SH-SY5Y (cell line): ENCODE measurements around the gene PEX7.

Experiments
- GATA2 ChIP-seq: IDR thresholded peaks from 2 replicates; pipeline ENCODE4 v1.6.1; 2011; ENCODE audit warnings: mild to moderate bottlenecking, low read depth, low read length
- GATA3 ChIP-seq: IDR thresholded peaks from 2 replicates; pipeline ENCODE4 v1.6.1; 2011; ENCODE audit warnings: low read depth, mild to moderate bottlenecking, low read length, moderate library complexity

The PEX7 gene

GRCh38 chr6:136932599-136932998, 110.2 kb downstream of the PEX7 start:
- TF ChIP-seq GATA2 (no peak), GATA3 (no peak)

GRCh38 chr6:136945072-136945471, 122.7 kb downstream of the PEX7 start:
- TF ChIP-seq GATA3 (no peak), GATA2 (no peak)

GRCh38 chr6:136945711-136946121, 123.3 kb downstream of the PEX7 start:
- TF ChIP-seq GATA2 (no peak), GATA3 (no peak)

- TF ChIP-seq GATA3 (no peak), GATA2 (no peak)
These were observed 124.6 kb downstream of the PEX7 start for GRCh38 chr6:136947037-136947436.

GRCh38 chr6:136950436-136951126, 128.2 kb downstream of the PEX7 start:
- TF ChIP-seq GATA3 (no peak), GATA2 (no peak)

GRCh38 chr6:136952714-136953260, 130.4 kb downstream of the PEX7 start:
- 0 out of 2 replicates have a peak, but pooled peaks have one; percentile 25 for TF ChIP-seq GATA3
- peak; percentile 54 for TF ChIP-seq GATA2

GRCh38 chr6:136955123-136955522, 132.7 kb downstream of the PEX7 start:
- TF ChIP-seq GATA3 (no peak), GATA2 (no peak)

- TF ChIP-seq GATA2 = no peak
- TF ChIP-seq GATA3 = no peak
These were observed 134.5 kb downstream of the PEX7 start for GRCh38 chr6:136956590-136957544.

- TF ChIP-seq GATA3 (no peak), GATA2 (no peak)
These were observed 135.8 kb downstream of the PEX7 start for GRCh38 chr6:136958168-136958567.

GRCh38 chr6:136959471-136959891, 137.1 kb downstream of the PEX7 start:
- TF ChIP-seq GATA3 (no peak), GATA2 (no peak)

GRCh38 chr6:136960781-136961180, 138.4 kb downstream of the PEX7 start:
- no peak for TF ChIP-seq GATA2
- TF ChIP-seq GATA3 = no peak

GRCh38 chr6:136961848-136962247, 139.5 kb downstream of the PEX7 start:
- TF ChIP-seq GATA3 (no peak), GATA2 (no peak)

GRCh38 chr6:136962661-136963060, 140.3 kb downstream of the PEX7 start:
- TF ChIP-seq GATA3 = no peak
- no peak for TF ChIP-seq GATA2

- TF ChIP-seq GATA2 (no peak), GATA3 (no peak)
These were observed 140.9 kb downstream of the PEX7 start for GRCh38 chr6:136963259-136963658.
